ENCODE data around the gene GRAMD4. TPM values are rescaled to one million over a fixed set of nuclear protein-coding genes. Genes with fewer than 3 reads are reported as not detected.

The GRAMD4 gene
- total and polyA plus RNA-seq, 2 experiments from 2014 or later = 21.8 to 31.0 TPM

- DNase-seq (ENCODE audit: low spot score) = no peak
- H3K27me3 ChIP-seq = no peaks in the 10 kb centered on the region
- no peaks in the 10 kb centered on the region for H3K9me2 ChIP-seq (replicated peaks; ENCODE audit: insufficient read depth)
- no peaks in the 10 kb centered on the region for H3K9me3 ChIP-seq (ENCODE audit: low read depth)
- peaks cover 9% of the 10 kb centered on the region for H3K79me2 ChIP-seq
- H3K27ac ChIP-seq = no peak overlapping the region
- H4K20me1 ChIP-seq (ENCODE audit: insufficient read depth, poor library complexity, severe bottlenecking) = peaks cover 4% of the 10 kb centered on the region
- H3K4me1 ChIP-seq (ENCODE audit: insufficient read depth) = no peaks in the 10 kb centered on the region
- H3K4me3 ChIP-seq = no peak overlapping the region
- TF ChIP-seq EZH2phosphoT487 (IDR thresholded peaks at IDR 0.05; ENCODE audit: low read depth, severe bottlenecking, unreplicated experiment) (no peak), EZH2 (IDR thresholded peaks at IDR 0.05; ENCODE audit: borderline replicate concordance) (no peak), CTCF (IDR thresholded peaks at IDR 0.05; ENCODE audit: poor library complexity) (no peak)
- H2AFZ ChIP-seq = no peak overlapping the region
- 96% methylated on average over 8 of the region's 8 CpGs for WGBS (ENCODE audit: low lambda C conversion rate, missing lambda C conversion rate)
- no peaks in the 10 kb centered on the region for H3K36me3 ChIP-seq (replicated peaks; ENCODE audit: insufficient read depth, low read depth)
- H3K4me2 ChIP-seq = no peak overlapping the region
Measured at GRCh38 chr22:46712288-46712687, 92.1 kb downstream of the GRAMD4 start.

- Histone ChIP-seq H3K4me1 (ENCODE audit: insufficient read depth) (no peaks in the 10 kb centered on the region), H3K79me2 (peaks cover 9% of the 10 kb centered on the region), H3K9me3 (ENCODE audit: low read depth) (no peaks in the 10 kb centered on the region), H3K4me2 (no peak overlapping the region), H3K4me3 (no peak overlapping the region), H2AFZ (no peak overlapping the region), H3K27me3 (no peaks in the 10 kb centered on the region), H4K20me1 (ENCODE audit: insufficient read depth, poor library complexity, severe bottlenecking) (peaks cover 4% of the 10 kb centered on the region), H3K27ac (no peak overlapping the region), H3K36me3 (replicated peaks; ENCODE audit: insufficient read depth, low read depth) (no peaks in the 10 kb centered on the region), H3K9me2 (replicated peaks; ENCODE audit: insufficient read depth) (no peaks in the 10 kb centered on the region)
- TF ChIP-seq EZH2 (IDR thresholded peaks at IDR 0.05; ENCODE audit: borderline replicate concordance) = no peak
- no peak for TF ChIP-seq EZH2phosphoT487 (IDR thresholded peaks at IDR 0.05; ENCODE audit: low read depth, severe bottlenecking, unreplicated experiment)
- no peak for TF ChIP-seq CTCF (IDR thresholded peaks at IDR 0.05; ENCODE audit: poor library complexity)
- 75% methylated on average over 4 of the region's 4 CpGs for WGBS (ENCODE audit: low lambda C conversion rate, missing lambda C conversion rate)
- no peak for DNase-seq (ENCODE audit: low spot score)
Measured at GRCh38 chr22:46714550-46714949, 94.4 kb downstream of the GRAMD4 start.

GRCh38 chr22:46719921-46720320 lies 99.7 kb downstream of the GRAMD4 start:
- H2AFZ ChIP-seq = no peak overlapping the region
- peaks cover 30% of the 10 kb centered on the region for H3K79me2 ChIP-seq
- H3K9me3 ChIP-seq (ENCODE audit: low read depth) = no peaks in the 10 kb centered on the region
- no peak for DNase-seq (ENCODE audit: low spot score)
- peaks cover 25% of the 10 kb centered on the region for H4K20me1 ChIP-seq (ENCODE audit: insufficient read depth, poor library complexity, severe bottlenecking)
- no peak overlapping the region for H3K4me2 ChIP-seq
- TF ChIP-seq CTCF (IDR thresholded peaks at IDR 0.05; ENCODE audit: poor library complexity) (no peak), EZH2 (IDR thresholded peaks at IDR 0.05; ENCODE audit: borderline replicate concordance) (no peak), EZH2phosphoT487 (IDR thresholded peaks at IDR 0.05; ENCODE audit: low read depth, severe bottlenecking, unreplicated experiment) (no peak)
- H3K4me3 ChIP-seq = no peak overlapping the region
- 97% methylated on average over 11 of the region's 11 CpGs for WGBS (ENCODE audit: low lambda C conversion rate, missing lambda C conversion rate)
- H3K9me2 ChIP-seq (replicated peaks; ENCODE audit: insufficient read depth) = no peaks in the 10 kb centered on the region
- H3K27me3 ChIP-seq = no peaks in the 10 kb centered on the region
- no peak overlapping the region for H3K27ac ChIP-seq
- H3K36me3 ChIP-seq (replicated peaks; ENCODE audit: insufficient read depth, low read depth) = no peaks in the 10 kb centered on the region
- H3K4me1 ChIP-seq (ENCODE audit: insufficient read depth) = no peaks in the 10 kb centered on the region
